GM11168 (cell line): ENCODE results near the gene GAPDHS.

Experiments used
- in situ Hi-C: fragments of 300-500 bp; cut with MboI; formaldehyde crosslinking; loops from one replicate; pipeline ENCODE4 v1.12.0; 2022; ENCODE audit warnings: low sequenced_read_pairs; ENCODE audit not compliant: unreplicated experiment

Gene GAPDHS

DNA sequence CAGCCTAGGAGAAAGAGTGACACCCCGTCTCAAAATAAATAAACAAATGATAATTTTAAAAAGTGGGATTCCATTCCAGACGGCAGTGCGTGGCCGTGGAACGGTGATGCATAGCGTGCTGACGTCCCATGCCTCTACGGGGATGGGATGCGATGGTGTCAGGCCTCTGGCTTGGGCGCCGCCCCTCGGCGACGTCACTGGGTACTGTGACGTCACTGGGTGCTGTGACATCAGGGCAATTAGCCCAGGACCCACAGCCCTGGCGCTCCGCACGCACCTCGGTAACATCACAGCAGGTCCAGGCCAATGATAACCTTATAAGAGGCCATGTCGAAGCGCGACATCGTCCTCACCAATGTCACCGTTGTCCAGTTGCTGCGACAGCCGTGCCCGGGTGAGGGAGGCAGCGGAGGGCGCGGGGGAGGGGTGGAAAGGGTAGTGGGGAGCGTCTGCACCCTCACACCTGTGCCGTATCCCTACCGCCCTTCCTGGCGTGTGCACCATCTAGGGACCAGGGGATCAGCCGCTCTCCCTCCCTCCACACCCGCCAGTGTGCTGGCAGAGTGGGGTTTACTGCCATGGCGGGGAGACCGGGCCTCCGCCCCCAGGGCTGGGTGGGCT lies at the start of gene GAPDHS:
GAPDHS (plus strand) TSS at position 256 of the 621 bp plus-strand sequence; CDS start at position 328, 72 bp downstream.
- in situ Hi-C loops: no loop called here

DNA sequence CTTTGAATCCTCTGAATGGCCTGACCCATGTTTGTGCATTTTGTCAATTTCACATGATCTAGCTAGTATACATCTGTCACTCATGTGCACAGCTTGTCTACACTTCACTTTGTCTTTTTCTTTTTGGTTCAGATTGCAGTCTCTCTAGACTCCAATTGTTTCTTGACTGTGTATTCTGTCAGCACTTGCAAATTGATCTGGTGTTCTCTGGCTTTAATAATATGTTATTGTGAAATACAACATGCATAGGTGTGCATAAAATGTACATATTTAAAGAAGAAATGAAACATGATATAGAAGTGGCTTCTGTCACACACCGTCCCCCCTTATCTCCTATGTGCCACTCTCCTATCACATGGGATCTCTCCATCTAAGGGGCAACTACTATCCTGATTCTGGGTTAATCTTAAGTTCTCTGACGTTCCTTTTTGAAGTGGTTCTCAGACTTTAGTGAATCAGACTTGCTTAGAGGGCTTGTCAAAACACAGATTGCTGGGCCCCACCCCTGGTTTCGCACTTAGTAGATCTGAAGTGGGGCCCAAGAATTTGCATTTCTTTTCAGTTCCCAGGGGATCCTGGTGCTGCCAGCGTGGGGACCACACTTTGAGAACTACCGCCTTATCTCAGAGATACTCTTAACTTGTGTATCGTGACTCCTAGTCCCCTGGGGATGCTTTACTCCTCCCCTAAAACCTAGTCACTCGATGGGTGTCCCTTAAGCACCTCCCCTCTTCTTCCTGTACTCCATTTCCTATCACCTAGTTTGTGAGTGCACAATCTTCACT lies 48.8 kb upstream of the GAPDHS start:
- in situ Hi-C loops: no loop called here

DNA sequence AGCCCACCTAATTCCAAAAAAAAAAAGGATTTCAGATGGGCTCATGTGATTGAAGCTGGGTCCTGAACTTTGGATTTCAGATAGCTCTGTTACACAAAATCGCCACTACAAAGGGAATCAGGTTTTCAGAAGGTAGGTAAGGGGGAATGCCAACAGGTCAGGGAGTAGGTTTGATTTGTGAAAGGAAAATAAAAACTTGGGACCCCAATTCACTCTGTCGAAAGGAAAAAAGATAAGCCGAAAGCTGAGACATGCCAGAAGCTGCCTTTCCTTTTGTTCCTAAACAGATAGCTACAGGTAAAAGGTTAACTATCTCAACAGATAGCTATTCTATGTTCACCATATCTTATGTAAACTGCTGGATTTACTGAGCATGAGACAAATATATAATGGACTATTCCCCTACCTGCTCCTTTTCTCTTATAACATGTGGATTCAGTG lies 47.0 kb upstream of the GAPDHS start:
- in situ Hi-C loops: no loop called here

DNA sequence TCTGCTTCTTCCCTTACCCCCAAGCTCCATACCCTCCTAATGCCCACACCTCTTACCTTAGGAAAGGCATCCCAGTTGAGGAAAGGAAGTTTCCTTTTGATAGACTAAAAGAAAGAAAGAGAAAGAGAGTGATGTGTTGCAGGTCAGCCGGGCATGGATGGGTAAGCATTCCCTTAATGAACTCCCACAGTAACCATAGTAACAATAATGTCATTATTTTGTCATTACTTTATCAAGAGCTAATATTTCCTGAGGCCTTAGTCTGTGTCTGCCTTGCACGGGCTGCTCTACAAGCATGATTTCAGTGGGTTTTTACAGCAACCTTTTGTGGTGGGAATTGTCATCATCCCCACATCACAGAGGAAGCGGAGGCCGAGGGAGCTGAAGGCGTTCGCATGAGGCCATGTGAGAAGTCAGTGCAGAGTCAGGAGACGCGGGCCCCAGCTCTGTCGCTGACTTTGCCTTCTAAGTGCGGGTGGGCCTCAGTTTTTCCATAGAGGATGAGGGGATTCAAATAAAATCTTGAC lies 45.5 kb upstream of the GAPDHS start:
- in situ Hi-C loops: no loop called here

DNA sequence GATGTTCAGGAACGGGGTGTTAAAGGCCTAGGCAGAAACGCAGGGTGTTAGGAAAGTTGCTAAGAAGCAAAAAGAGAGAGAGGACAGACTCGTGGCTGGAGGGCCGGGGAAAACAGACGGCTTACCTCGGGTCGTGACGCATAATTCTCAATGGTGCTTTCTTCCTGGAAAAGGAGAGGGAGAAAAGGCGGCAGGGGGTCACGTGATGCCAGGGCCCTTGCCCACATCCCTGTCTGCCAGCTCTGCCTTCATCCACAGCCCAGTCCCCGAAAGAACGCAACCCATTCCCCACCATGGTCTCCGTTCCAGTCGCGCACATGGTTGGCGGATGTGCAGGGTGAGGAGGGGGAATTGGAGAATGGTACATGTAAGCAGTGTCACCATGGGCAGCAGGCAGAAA lies 44.6 kb upstream of the GAPDHS start:
- in situ Hi-C loops: no loop called here

DNA sequence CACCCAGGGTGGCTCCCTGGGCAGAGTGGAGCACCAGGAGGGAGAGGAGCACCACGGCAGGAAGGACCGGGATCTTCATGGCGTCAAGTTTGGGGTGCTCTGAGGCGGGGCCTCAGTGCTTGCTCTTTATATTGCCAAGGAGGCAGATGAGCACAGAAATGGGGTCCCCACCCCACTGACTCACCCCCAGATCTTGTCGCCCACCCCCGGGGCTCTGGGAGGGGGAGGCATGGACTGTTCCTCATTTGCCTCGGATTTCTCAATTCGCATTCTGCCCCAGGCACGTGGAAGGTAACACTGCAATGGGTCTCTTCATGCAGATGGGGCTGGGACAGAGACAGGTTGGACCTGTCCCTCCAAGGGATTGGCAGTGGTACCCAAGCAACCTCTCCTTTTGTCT lies 42.9 kb upstream of the GAPDHS start, which contains the start of gene KRTDAP:
KRTDAP (minus strand) TSS at position 101 of the 400 bp plus-strand sequence; CDS start at position 79, 22 bp downstream.
- in situ Hi-C loops: no loop called here

DNA sequence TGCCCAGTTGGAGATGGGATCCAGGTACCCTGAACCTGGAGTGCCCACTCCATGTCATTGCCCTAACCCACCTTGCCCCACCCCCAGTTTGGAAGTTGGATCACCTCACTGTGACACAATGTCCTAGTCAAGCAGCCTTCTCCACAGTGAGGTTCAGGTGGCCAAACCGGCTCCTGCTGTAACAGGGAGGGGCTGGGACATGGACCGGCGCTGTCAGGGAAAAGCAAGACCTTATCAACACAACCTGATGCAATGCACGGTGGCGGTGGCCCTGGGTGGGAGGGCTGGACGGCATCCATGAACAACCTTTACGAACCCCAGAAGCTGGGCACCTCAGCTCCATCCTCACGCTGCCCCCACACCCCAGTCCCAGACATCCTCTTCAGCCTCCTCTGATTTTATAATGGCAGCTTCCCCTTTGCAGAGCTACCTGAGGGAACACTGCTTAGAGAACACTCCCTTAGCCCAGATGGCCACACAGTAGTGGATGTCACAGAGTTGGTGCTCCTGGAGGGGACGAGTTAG lies 41.4 kb upstream of the GAPDHS start:
- in situ Hi-C loops: no loop called here

DNA sequence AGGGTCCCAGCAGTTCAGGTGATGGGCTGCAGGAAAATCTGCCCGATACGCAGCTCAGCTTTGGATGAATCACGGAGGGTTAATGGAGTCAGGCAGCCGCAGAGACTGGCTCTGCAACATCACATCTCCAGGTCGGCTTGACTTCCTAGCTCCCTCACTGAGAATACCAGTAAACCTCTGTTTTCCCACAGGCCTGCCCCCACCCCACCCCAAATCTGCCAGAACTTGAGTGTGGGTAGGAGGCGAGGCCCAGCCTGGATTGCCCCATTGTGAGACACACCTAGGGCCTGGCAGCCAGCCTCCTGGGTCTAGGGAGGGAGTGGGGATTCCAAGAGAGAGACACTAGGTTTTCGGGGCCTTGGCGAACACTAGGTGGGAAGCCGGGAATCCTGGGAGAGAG lies 39.3 kb upstream of the GAPDHS start:
- in situ Hi-C loops: no loop called here

DNA sequence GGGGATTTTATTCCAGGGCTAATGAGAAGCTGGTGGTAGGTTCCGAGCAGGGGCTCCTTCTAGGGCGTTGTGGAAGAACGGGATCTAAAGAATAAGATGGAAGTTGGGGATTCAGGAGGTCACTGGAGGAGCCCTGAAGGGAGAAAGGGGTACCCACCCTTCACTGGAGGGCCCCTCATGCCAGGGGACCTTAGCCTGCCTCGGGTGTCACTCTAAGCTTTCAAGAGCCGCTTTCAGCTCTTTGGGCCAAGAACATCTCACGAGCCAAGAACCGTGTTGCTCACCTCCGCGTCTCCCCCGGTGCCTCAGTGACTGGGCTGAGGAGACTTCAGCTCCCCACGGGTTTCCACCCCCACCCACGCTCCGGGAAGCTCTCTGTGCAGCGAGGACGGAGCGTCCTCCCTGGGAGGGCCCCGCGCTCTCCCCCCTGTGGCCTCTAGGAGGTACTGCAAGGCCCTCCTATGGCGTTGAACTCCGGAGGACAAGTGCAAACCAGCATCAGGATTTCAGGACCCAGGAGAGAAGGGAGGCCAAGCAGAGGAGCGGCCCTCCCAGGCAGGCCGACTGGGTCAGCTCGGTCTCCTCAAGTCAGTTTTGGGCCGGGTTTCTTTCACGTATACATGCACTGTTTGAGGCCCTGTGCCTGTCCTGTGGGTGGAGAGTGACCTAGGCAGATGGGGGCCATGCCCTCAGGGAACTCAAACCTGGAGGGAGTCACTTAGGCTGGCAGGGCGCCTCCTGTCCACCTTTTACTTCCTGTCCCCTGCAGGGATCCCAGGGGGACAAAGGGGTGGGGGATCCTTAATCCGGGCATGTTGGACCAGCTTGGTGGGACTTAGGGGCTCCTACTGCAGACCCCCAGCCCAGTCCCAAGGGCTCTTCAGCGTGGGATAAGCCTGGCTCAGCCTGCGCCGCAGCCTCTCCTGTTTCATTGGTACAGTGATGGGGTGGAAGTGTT lies 37.9 kb upstream of the GAPDHS start:
- in situ Hi-C loops: no loop called here

DNA sequence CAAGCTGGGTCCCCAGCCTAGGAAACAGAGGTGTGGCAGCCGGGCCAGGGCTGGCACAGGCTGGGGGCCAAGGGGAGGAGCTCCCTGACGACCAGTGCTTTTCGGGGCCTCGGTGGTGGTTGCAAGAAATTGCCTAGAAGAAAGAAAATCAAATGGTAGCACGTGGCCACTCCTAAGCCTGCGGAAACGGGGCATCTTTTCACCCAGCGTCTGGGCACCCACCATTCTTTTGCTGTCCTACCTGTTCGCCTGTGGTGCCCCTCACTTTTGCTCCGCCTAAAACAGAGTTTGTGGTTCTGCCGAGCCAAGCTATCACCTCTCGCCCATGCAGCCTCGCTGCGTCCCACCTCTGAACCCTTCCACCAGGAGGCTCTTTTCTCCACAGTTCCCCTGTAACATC lies 35.9 kb upstream of the GAPDHS start:
- in situ Hi-C loops: no loop called here

DNA sequence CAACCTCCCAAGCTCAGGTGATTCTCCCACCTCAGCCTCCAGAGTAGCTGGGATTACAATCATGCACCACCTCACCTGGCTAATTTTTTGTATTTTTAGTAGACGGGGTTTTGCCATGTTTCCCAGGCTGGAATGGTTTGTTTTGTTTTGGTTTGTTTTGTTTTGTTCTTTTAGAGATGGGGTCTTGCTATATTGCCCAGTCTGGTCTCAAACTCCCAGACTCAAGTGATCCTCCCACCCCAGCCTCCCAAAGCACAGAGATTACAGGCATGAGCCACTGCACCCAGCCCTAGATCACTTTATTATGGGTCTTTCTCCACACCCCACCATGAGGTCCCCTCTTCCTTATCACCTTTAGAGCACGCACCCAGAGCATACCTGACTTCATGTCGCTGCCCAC lies 35.0 kb upstream of the GAPDHS start:
- in situ Hi-C loops: no loop called here

DNA sequence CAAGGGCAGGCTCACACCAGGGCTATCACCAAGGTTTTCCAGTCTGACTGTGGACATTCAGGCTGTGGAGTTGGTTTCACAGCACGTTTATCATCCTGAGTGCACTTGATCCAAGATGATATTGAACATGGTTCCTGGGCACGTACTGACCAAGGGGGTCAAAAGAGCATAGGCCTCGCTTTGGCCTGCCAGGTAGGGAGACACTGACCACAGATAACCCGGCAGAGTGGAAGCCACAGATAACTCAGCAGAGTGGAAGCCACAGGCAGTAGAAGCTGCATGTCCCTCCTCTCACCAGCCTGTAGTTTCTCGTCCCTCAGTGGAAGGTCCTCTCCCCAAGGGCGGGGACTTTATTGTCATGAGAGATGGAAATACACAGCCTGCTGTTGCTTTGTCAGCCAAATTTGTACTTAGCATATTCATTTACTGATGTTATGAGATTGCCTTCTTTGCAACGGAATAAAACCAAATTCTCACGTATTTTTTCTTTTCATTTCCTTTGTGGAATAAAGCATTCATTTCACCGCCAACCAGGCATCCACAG lies 34.2 kb upstream of the GAPDHS start:
- in situ Hi-C loops: no loop called here

DNA sequence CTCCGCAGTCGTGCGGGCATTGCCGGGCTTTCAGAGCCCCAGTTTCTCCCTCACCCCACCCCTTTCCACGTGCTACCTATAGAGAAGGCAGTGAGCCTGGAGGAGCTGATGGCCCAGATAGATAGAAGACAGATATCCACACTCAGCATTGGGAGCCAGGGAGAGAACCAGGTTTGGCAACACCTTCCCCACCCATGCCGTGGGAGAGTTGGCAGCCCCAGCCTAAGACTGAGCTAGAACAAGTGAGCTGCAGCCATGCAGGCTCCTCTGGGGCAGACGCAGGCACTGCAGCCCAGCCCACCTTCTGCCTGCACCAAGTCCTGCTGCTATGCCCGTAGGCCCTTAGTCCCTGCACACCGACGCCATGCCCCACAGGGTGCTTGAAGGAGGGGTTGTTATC lies 32.6 kb upstream of the GAPDHS start:
- in situ Hi-C loops: no loop called here

DNA sequence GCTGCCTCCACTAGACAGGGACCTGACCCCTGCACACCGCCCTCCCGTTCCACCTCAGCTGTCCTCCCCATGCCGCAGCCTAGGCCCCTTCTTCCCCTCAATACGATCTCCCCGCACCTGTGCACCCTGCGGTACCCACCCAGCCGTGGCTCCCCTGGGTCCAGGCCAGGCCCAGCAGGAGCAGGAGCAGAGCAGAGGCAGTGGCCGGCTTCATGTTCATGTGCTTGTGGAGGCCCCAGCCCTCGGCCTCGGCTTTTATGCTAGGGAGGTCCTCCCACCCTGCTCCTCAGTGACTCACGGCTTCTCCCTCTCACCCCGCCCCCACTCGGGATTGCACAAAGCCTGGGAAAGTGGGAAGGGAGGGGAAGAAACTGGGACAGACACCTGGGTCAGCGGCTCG lies 31.6 kb upstream of the GAPDHS start:
- in situ Hi-C loops: no loop called here

DNA sequence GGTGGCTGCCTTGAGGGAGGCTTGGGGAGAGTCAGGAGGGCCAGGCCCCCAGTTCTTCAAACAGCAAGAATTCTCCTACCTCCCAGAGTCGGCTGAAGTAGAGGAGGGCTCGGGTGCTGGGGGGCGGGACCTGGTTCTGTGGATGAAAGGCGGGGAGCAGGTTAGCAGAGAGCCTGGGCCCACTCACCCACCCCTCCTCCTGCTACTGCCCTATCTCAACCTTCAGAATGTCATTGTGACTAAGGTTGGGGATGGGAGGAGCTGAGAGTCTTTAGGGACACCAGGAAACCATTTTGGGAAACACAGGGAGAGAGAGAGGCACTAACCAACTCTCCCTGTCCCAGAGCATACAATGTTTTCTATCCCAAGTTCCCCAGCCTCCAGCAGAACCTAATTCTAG lies 30.5 kb upstream of the GAPDHS start:
- in situ Hi-C loops: no loop called here

DNA sequence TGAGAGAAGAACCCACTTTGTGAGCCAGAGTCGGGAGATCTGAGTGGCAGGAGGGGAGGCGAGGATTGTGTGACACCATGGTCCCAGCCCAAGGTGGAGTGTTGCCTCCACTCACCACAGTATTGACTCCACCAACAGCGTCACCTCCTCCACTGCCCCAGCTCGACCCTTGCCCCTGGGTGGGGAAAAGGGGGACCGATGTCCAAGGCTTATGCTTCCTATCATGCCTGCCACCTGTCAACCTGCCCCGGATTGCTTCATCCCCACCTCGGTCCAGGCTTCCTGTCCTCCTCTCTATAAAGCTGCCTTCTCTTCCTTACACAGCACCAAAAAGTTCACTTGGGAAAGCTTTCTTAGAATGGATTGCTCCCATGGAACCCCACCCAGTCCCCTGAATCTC lies 27.2 kb upstream of the GAPDHS start:
- in situ Hi-C loops: no loop called here

DNA sequence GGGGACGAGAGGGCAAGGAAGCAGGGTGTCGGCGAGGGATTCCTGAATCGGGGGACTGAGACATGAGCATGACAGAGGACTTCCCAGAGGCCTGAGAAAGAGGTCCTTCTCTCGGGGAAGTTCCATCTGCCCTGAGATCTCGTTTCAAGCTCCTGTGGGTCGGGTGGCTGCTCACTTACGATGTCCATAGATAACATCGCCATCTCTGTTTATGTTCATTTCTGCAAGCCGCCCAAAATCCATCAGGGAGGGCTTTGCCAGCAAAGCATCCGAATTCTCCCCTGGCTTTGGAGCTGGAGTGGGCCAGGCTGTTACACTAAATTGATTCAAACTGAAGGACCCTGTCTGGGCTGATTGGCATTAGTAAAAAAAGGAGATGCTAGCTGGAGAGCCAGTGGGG lies 25.7 kb upstream of the GAPDHS start:
- in situ Hi-C loops: no loop called here

DNA sequence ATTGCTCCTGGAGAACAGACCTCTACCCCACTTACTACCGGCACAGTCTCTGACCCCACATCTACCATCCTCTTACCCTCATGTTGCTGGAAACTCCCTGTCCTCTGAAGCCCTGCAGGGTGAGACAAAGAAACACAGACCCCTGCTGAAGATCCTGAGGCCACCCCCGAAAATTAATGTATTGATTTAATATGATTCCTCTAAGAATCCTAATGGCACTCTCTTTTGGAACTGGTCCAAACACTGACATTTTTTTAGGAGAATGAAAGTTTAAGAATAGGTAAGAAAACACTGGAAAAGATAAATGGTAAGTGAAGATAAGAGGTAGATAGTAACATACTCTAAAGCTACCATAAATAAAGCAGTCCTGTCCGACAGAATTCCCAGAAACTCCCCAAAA lies 25.1 kb upstream of the GAPDHS start:
- in situ Hi-C loops: no loop called here

DNA sequence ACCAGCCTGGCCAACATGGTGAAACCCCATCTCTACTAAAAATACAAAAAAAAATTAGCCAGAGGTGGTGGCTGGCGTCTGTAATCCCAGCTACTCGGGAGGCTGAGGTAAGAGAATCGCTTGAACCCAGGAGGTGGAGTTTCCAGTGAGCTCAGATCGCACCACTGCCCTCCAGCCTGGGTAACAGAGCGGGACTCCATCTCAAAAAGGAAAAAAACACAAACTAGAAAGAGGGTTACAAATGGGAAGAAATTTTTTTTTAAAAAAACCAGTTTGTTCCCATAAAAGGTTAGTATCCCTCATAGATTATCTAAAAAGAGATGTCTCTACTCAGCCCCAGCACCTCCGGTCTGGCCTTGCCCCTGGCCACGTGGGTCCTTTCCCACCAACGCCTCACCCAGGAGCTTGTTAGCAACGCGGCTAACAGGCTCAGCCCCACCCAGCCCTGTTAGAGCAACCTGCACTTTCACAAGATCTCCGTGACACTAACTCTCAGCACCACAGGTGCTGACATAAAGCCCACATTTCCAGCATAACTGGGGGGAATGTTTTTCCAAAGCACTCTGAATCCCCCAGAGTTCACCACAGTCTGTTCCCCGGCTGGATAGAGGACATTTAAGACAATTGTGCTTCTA lies 24.1 kb upstream of the GAPDHS start:
- in situ Hi-C loops: no loop called here
